Neural progenitor cell (in vitro differentiated cells): ENCODE measurements around the gene MAN1A2. TPM values are rescaled to one million over a fixed set of nuclear protein-coding genes. Genes with fewer than 3 reads are reported as not detected.
A peak's percentile ranks its signal among the peaks of the same experiment; 100 is the strongest.

Source experiments
- DNase-seq: peaks from one replicate; pipeline ENCODE4 v3.0.0-alpha.2; 2016; ENCODE audit warnings: low spot score
- H2AFZ ChIP-seq: fragments of 200-600 bp; sonication (generic); replicated peaks from 2 replicates; pipeline ENCODE4 v1.6.1; 2016; ENCODE audit warnings: antibody characterized with exemption
- H3F3A ChIP-seq: fragments of 200-600 bp; sonication (generic); 2 replicates; pipeline ENCODE4 v1.6.1; 2016; ENCODE audit warnings: antibody characterized with exemption, low read depth
- H3K27ac ChIP-seq: fragments of 200-600 bp; sonication (generic); 2 replicates; pipeline ENCODE4 v1.5.1; 2016; ENCODE audit warnings: mild to moderate bottlenecking
- H3K27me3 ChIP-seq: fragments of 200-600 bp; sonication (generic); 2 replicates; pipeline ENCODE4 v1.6.1; 2016; ENCODE audit warnings: mild to moderate bottlenecking, moderate library complexity
- H3K36me3 ChIP-seq: fragments of 200-600 bp; sonication (generic); 2 replicates; pipeline ENCODE4 v1.5.1; 2016
- H3K4me1 ChIP-seq: fragments of 200-600 bp; sonication (generic); 2 replicates; pipeline ENCODE4 v1.6.1; 2016; ENCODE audit warnings: mixed run types
- H3K4me2 ChIP-seq: fragments of 200-600 bp; sonication (generic); 2 replicates; pipeline ENCODE4 v1.6.1; 2016
- H3K4me3 ChIP-seq: fragments of 200-600 bp; sonication (generic); 2 replicates; pipeline ENCODE4 v1.5.1; 2016
- H3K79me2 ChIP-seq: fragments of 200-600 bp; sonication (generic); 2 replicates; pipeline ENCODE4 v1.6.1; 2016; ENCODE audit warnings: low read depth
- H3K9ac ChIP-seq: fragments of 200-600 bp; sonication (generic); 2 replicates; pipeline ENCODE4 v1.6.1; 2016
- H3K9me3 ChIP-seq: fragments of 200-600 bp; sonication (generic); 2 replicates; pipeline ENCODE4 v1.5.1; 2016; ENCODE audit warnings: low read depth
- H4K20me1 ChIP-seq: fragments of 200-600 bp; sonication (generic); 2 replicates; pipeline ENCODE4 v1.6.1; 2016; ENCODE audit warnings: low read depth
- H3K27ac Mint-ChIP-seq: 3 replicates; pipeline ENCODE4 v1.8.0; 2021; ENCODE audit warnings: mixed read lengths
- H3K27me3 Mint-ChIP-seq: 2 replicates; pipeline ENCODE4 v1.8.0; 2022; ENCODE audit warnings: low read depth, mild to moderate bottlenecking, inconsistent platforms, moderate library complexity, mixed read lengths; ENCODE audit not compliant: insufficient read depth
- H3K36me3 Mint-ChIP-seq: 3 replicates; pipeline ENCODE4 v1.8.0; 2021; ENCODE audit warnings: mixed read lengths
- H3K4me1 Mint-ChIP-seq: 3 replicates; pipeline ENCODE4 v1.8.0; 2021; ENCODE audit warnings: mixed read lengths
- H3K4me3 Mint-ChIP-seq: 3 replicates; pipeline ENCODE4 v1.8.0; 2021; ENCODE audit warnings: mild to moderate bottlenecking, moderate library complexity, mixed read lengths
- H3K9me3 Mint-ChIP-seq: 3 replicates; pipeline ENCODE4 v1.8.0; 2020; ENCODE audit warnings: mixed read lengths
- EZH2 ChIP-seq: fragments of 200-600 bp; sonication (generic); IDR thresholded peaks from 2 replicates; pipeline ENCODE4 v1.6.1; 2017; ENCODE audit warnings: antibody characterized with exemption, mild to moderate bottlenecking, moderate library complexity
- EZH2phosphoT487 ChIP-seq: fragments of 200-600 bp; sonication (generic); IDR thresholded peaks from 2 replicates; pipeline ENCODE4 v1.6.1; 2017; ENCODE audit warnings: antibody characterized with exemption
- total RNA-seq: library from RNA; depleted of rRNA; stranded (reverse); fragments of >200 nt; gene quantifications from 2 replicates; pipeline ENCODE4 v1.2.3, GENCODE V29; 2015; ENCODE audit warnings: low replicate concordance
- TF ChIP-seq, protein P1 (sequence below): fragments of 200-600 bp; sonication (generic); IDR thresholded peaks from 2 replicates; pipeline ENCODE4 v1.5.1; 2017; ENCODE audit warnings: antibody characterized with exemption, mild to moderate bottlenecking

Gene MAN1A2
- total RNA-seq, 1 donor from 2014 or later = 28.6 TPM

DNA sequence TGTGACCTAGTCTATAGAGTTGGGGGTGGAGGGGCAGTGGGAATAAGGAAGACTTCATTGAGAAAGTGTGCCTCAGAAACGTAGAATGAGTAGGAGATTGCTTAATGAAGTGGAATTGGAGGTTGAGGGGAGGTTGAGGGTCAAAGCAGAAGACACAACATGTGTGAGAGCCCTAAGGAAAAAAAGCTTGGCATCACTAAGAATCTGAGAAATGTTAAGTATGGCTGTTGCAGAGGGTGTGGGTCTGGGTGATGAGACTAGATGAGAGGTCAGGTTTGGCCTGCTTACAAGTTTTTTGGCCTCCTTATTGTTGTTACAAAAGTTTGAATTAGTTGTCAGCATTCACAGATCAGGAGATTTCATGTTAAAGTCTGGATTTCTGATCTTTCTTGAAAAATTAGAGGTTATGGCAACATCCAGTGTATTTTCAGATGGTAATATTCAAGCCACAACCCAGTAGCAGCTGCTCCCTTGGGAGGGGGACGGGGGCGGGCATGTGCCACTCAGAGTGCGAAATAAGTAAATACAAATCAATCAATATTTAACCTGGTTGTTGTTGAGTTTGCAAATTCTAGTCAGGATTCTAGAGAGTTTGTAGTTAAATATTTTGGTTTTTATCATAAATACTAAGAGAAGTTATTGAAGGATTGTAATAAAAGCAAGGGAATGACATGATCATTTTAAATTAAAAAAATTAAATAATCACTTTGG, 4.3 kb downstream of the MAN1A2 start:
- Mint-ChIP-seq H3K27ac (no peak overlapping the region), H3K4me3 (peak overlapping the region; percentile 31), H3K36me3 (peaks cover 8% of the 10 kb centered on the region), H3K9me3 (peaks cover 9% of the 10 kb centered on the region), H3K4me1 (peaks cover 28% of the 10 kb centered on the region), H3K27me3 (no peaks in the 10 kb centered on the region)
- Histone ChIP-seq H3K27me3 (no peaks in the 10 kb centered on the region), H3K4me2 (peak overlapping the region; percentile 99), H3F3A (peaks cover 13% of the 10 kb centered on the region), H3K4me1 (peaks cover 27% of the 10 kb centered on the region), H3K27ac (no peak overlapping the region), H2AFZ (no peak overlapping the region), H4K20me1 (peaks cover 25% of the 10 kb centered on the region), H3K4me3 (peak overlapping the region; percentile 12), H3K36me3 (no peaks in the 10 kb centered on the region), H3K79me2 (peaks cover 87% of the 10 kb centered on the region), H3K9me3 (no peaks in the 10 kb centered on the region), H3K9ac (no peak overlapping the region)
- DNase-seq = peak; percentile 9
- TF ChIP-seq EZH2phosphoT487 (no peak), EZH2 (no peak)
- TF ChIP-seq, protein P1, sequence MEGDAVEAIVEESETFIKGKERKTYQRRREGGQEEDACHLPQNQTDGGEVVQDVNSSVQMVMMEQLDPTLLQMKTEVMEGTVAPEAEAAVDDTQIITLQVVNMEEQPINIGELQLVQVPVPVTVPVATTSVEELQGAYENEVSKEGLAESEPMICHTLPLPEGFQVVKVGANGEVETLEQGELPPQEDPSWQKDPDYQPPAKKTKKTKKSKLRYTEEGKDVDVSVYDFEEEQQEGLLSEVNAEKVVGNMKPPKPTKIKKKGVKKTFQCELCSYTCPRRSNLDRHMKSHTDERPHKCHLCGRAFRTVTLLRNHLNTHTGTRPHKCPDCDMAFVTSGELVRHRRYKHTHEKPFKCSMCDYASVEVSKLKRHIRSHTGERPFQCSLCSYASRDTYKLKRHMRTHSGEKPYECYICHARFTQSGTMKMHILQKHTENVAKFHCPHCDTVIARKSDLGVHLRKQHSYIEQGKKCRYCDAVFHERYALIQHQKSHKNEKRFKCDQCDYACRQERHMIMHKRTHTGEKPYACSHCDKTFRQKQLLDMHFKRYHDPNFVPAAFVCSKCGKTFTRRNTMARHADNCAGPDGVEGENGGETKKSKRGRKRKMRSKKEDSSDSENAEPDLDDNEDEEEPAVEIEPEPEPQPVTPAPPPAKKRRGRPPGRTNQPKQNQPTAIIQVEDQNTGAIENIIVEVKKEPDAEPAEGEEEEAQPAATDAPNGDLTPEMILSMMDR = no peak

DNA sequence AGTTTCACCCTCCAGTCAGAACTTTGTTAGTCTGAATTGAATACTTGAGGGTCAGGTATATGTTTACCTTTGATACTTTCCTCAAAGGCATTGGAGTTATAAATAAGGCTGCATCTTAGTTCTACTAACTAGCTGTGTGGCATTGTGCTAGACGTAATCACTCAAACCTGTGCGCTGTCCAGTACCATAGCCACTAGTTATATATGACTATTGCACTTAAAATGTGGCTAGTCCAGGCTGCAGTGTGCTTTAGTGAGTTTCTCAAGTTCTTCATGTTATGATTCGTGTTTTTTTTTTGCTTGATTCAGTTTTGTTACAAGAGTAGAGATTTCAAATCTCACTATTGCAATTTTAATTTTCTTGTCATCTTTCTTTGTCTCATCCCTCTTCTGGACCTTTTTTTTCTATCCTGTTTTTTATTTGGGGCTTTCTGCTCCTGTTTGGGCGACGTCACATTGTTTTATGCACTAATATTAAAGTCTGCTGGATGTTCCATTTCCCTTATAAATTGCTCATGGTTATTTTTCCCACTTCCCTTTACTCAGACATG, 5.7 kb downstream of the MAN1A2 start:
- Histone ChIP-seq H3K4me3 (no peak overlapping the region), H2AFZ (no peak overlapping the region), H3K27me3 (no peaks in the 10 kb centered on the region), H3K4me2 (no peak overlapping the region), H3K36me3 (no peaks in the 10 kb centered on the region), H3K9ac (no peak overlapping the region), H3F3A (peaks cover under 1% of the 10 kb centered on the region), H4K20me1 (peaks cover 21% of the 10 kb centered on the region), H3K4me1 (peaks cover 27% of the 10 kb centered on the region), H3K27ac (no peak overlapping the region), H3K9me3 (no peaks in the 10 kb centered on the region), H3K79me2 (peaks cover 96% of the 10 kb centered on the region)
- DNase-seq = no peak
- peaks cover 8% of the 10 kb centered on the region for H3K36me3 Mint-ChIP-seq
- no peak overlapping the region for H3K4me3 Mint-ChIP-seq
- no peak overlapping the region for H3K27ac Mint-ChIP-seq
- H3K4me1 Mint-ChIP-seq = peaks cover 24% of the 10 kb centered on the region
- TF ChIP-seq EZH2phosphoT487 (no peak), EZH2 (no peak)
- TF ChIP-seq, protein P1 = no peak
- H3K9me3 Mint-ChIP-seq = peaks cover 10% of the 10 kb centered on the region
- H3K27me3 Mint-ChIP-seq = no peaks in the 10 kb centered on the region

DNA sequence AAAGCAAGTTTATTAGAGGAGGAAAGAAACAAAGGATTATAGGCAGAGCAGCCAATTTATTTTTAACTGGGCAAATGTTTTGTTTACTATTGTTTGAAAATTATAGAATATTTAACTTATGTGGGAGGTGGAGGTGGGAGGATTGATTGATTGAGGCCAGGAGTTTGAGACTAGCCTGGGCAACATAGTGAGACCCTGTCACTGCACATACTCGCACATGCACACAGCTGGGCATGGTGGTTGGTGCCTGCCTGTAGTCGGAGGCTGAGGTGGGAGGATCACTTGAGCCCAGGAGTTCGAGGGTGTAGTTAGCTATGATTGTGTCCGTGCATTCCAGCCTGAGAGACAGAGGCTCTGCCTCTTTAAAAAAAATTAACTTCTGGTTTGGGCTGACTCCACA, 6.7 kb downstream of the MAN1A2 start:
- no peak overlapping the region for H3K4me3 ChIP-seq
- H4K20me1 ChIP-seq = peaks cover 11% of the 10 kb centered on the region
- H3K4me2 ChIP-seq = no peak overlapping the region
- DNase-seq = no peak
- Mint-ChIP-seq H3K4me3 (no peak overlapping the region), H3K4me1 (peaks cover 20% of the 10 kb centered on the region), H3K27ac (no peak overlapping the region), H3K9me3 (peaks cover 10% of the 10 kb centered on the region), H3K27me3 (no peaks in the 10 kb centered on the region), H3K36me3 (peaks cover 8% of the 10 kb centered on the region)
- H3K79me2 ChIP-seq = peaks cover 95% of the 10 kb centered on the region
- no peak overlapping the region for H2AFZ ChIP-seq
- H3K9ac ChIP-seq = no peak overlapping the region
- H3F3A ChIP-seq = no peaks in the 10 kb centered on the region
- no peak overlapping the region for H3K27ac ChIP-seq
- TF ChIP-seq, protein P1 = no peak
- TF ChIP-seq EZH2phosphoT487 = no peak
- no peak for TF ChIP-seq EZH2
- no peaks in the 10 kb centered on the region for H3K9me3 ChIP-seq
- H3K4me1 ChIP-seq = peaks cover 25% of the 10 kb centered on the region
- H3K36me3 ChIP-seq = no peaks in the 10 kb centered on the region
- H3K27me3 ChIP-seq = no peaks in the 10 kb centered on the region
